ENCODE results near the gene STPG3.

Gene STPG3

GRCh38 chr9:137281345-137282116 is 30.4 kb downstream of the STPG3 start:
- DNase-seq, result no peak

- no peak for DNase-seq
Measured at GRCh38 chr9:137286975-137287383, 35.9 kb downstream of the STPG3 start.

- DNase-seq, result no peak
Measured at GRCh38 chr9:137293094-137293481, 42.0 kb downstream of the STPG3 start.

- DNase-seq, result no peak
Measured at GRCh38 chr9:137293482-137294090, 42.5 kb downstream of the STPG3 start.

GRCh38 chr9:137294091-137294680 is 43.1 kb downstream of the STPG3 start:
- peak; percentile 59 for DNase-seq

GRCh38 chr9:137294681-137295237 is 43.7 kb downstream of the STPG3 start:
- peak; percentile 41 for DNase-seq

- DNase-seq, result peak; percentile 70
Measured at GRCh38 chr9:137295238-137295811, 44.2 kb downstream of the STPG3 start.

- DNase-seq, result no peak
Measured at GRCh38 chr9:137295849-137296669, 45.0 kb downstream of the STPG3 start.

- no peak for DNase-seq
Measured at GRCh38 chr9:137296670-137297664, 45.9 kb downstream of the STPG3 start.

GRCh38 chr9:137297966-137298365 is 46.9 kb downstream of the STPG3 start:
- no peak for DNase-seq

- DNase-seq, result no peak
Measured at GRCh38 chr9:137298401-137299202, 47.5 kb downstream of the STPG3 start.

- DNase-seq, result no peak
Measured at GRCh38 chr9:137299203-137299565, 48.1 kb downstream of the STPG3 start.

GRCh38 chr9:137299938-137300337 is 48.9 kb downstream of the STPG3 start:
- DNase-seq, result no peak

- DNase-seq, result peak; percentile 8
Measured at GRCh38 chr9:137300567-137301080, 49.5 kb downstream of the STPG3 start.

GRCh38 chr9:137301081-137301947 is 50.2 kb downstream of the STPG3 start:
- peak; percentile 50 for DNase-seq

GRCh38 chr9:137302118-137302448 is 51.0 kb downstream of the STPG3 start, which contains the start of gene NRARP:
Gene NRARP, minus strand, starts transcription at chr9:137302271. Its CDS starts 343 bp downstream, at chr9:137301928.
- peak; percentile 94 for DNase-seq

GRCh38 chr9:137302449-137303150 is 51.5 kb downstream of the STPG3 start:
- peak; percentile 26 for DNase-seq

Data from stimulated activated CD4-positive, alpha-beta T cell treated with anti-CD3 and anti-CD28 coated beads, Interleukin-15, amount 100 ng/mL, for 24 hours (primary cell).